ENCODE data around the gene DOK5. TPM values are rescaled to one million over a fixed set of nuclear protein-coding genes. Genes with fewer than 3 reads are reported as not detected.

The DOK5 gene
- total RNA-seq, 1 donor from 2014 or later = 0.69 TPM

- H3K4me1 ChIP-seq = no peaks in the 10 kb centered on the region
- no peak for TF ChIP-seq CTCF (IDR thresholded peaks at IDR 0.05)
- no peak overlapping the region for H3K27ac ChIP-seq
- intact Hi-C loops (cut with DNase I) = no loop called here
- no peaks in the 10 kb centered on the region for H3K9me3 ChIP-seq
- no peak for ATAC-seq
- H3K36me3 ChIP-seq = no peaks in the 10 kb centered on the region
- H3K4me3 ChIP-seq = no peak overlapping the region
- H3K27me3 ChIP-seq = no peaks in the 10 kb centered on the region
- DNase-seq = no peak
Measured at GRCh38 chr20:54525916-54526590, 50.7 kb downstream of the DOK5 start.

- Histone ChIP-seq H3K4me3 (no peak overlapping the region), H3K36me3 (no peaks in the 10 kb centered on the region), H3K27me3 (no peaks in the 10 kb centered on the region), H3K27ac (no peak overlapping the region), H3K4me1 (no peaks in the 10 kb centered on the region), H3K9me3 (no peaks in the 10 kb centered on the region)
- intact Hi-C loops (cut with DNase I) = no loop called here
- TF ChIP-seq CTCF (IDR thresholded peaks at IDR 0.05) = no peak
- no peak for DNase-seq
- ATAC-seq = no peak
Measured at GRCh38 chr20:54526801-54527200, 51.4 kb downstream of the DOK5 start.

- intact Hi-C loops (cut with DNase I) = no loop called here
- Histone ChIP-seq H3K4me1 (no peaks in the 10 kb centered on the region), H3K27ac (no peak overlapping the region), H3K36me3 (no peaks in the 10 kb centered on the region), H3K27me3 (no peaks in the 10 kb centered on the region), H3K9me3 (no peaks in the 10 kb centered on the region), H3K4me3 (no peak overlapping the region)
- no peak for TF ChIP-seq CTCF (IDR thresholded peaks at IDR 0.05)
- ATAC-seq = no peak
- DNase-seq = no peak
Measured at GRCh38 chr20:54532573-54532972, 57.2 kb downstream of the DOK5 start.

- ATAC-seq (no peak), DNase-seq (no peak)
- H3K9me3 ChIP-seq = no peaks in the 10 kb centered on the region
- H3K4me3 ChIP-seq = no peak overlapping the region
- H3K27ac ChIP-seq = no peak overlapping the region
- H3K36me3 ChIP-seq = no peaks in the 10 kb centered on the region
- H3K27me3 ChIP-seq = no peaks in the 10 kb centered on the region
- no peaks in the 10 kb centered on the region for H3K4me1 ChIP-seq
- intact Hi-C loops (cut with DNase I) = no loop called here
- TF ChIP-seq CTCF (IDR thresholded peaks at IDR 0.05) = no peak
Measured at GRCh38 chr20:54534101-54534500, 58.7 kb downstream of the DOK5 start.

GRCh38 chr20:54535033-54535432 is 59.6 kb downstream of the DOK5 start:
- TF ChIP-seq CTCF (IDR thresholded peaks at IDR 0.05) = no peak
- H3K27me3 ChIP-seq = no peaks in the 10 kb centered on the region
- H3K9me3 ChIP-seq = no peaks in the 10 kb centered on the region
- no peak overlapping the region for H3K4me3 ChIP-seq
- no peak overlapping the region for H3K27ac ChIP-seq
- no peaks in the 10 kb centered on the region for H3K4me1 ChIP-seq
- no peak for ATAC-seq
- H3K36me3 ChIP-seq = no peaks in the 10 kb centered on the region
- no peak for DNase-seq
- intact Hi-C loops (cut with DNase I) = no loop called here

GRCh38 chr20:54535746-54536145 is 60.4 kb downstream of the DOK5 start:
- intact Hi-C loops (cut with DNase I) = loop anchor here (2.0 kb wide), 1 partner anchor 13 kb away; no protein-coding TSS in a partner anchor
- no peaks in the 10 kb centered on the region for H3K9me3 ChIP-seq
- H3K27ac ChIP-seq = no peak overlapping the region
- no peak overlapping the region for H3K4me3 ChIP-seq
- ATAC-seq (no peak), DNase-seq (no peak)
- no peaks in the 10 kb centered on the region for H3K27me3 ChIP-seq
- no peak for TF ChIP-seq CTCF (IDR thresholded peaks at IDR 0.05)
- no peaks in the 10 kb centered on the region for H3K4me1 ChIP-seq
- H3K36me3 ChIP-seq = no peaks in the 10 kb centered on the region

Measured in upper lobe of right lung (tissue), 1 donor.